Stimulated activated memory B cell treated with anti-CD40 and anti-IgM and Interleukin-4, amounts not matched to agents 10 μg/mL and 1 μg/mL and 100 μg/mL, for 72 hours (primary cell): ENCODE data around the gene OPRD1.
"Not testable (repeated sequence)": the region's sequence is repeated elsewhere in the genome, so short reads cannot be mapped to it uniquely, and the experiment has no call there.

Source experiments
- ATAC-seq: fragments of 150-1000 bp; cut with Tn5 transposase; 2 replicates; pipeline ENCODE4 v1.10.0; 2021
- H3K27ac Mint-ChIP-seq: one replicate; pipeline ENCODE4 v1.8.0; 2022; ENCODE audit warnings: mild to moderate bottlenecking, mixed read lengths
- H3K27me3 Mint-ChIP-seq: one replicate; pipeline ENCODE4 v1.8.0; 2022; ENCODE audit warnings: mixed read lengths
- H3K36me3 Mint-ChIP-seq: one replicate; pipeline ENCODE4 v1.8.0; 2022; ENCODE audit warnings: mixed read lengths
- H3K4me1 Mint-ChIP-seq: one replicate; pipeline ENCODE4 v1.8.0; 2022; ENCODE audit warnings: mixed read lengths
- H3K4me3 Mint-ChIP-seq: one replicate; pipeline ENCODE4 v1.8.0; 2022; ENCODE audit warnings: mild to moderate bottlenecking, moderate library complexity, mixed read lengths
- H3K9me3 Mint-ChIP-seq: one replicate; pipeline ENCODE4 v1.8.0; 2022; ENCODE audit warnings: mixed read lengths

Gene OPRD1

DNA sequence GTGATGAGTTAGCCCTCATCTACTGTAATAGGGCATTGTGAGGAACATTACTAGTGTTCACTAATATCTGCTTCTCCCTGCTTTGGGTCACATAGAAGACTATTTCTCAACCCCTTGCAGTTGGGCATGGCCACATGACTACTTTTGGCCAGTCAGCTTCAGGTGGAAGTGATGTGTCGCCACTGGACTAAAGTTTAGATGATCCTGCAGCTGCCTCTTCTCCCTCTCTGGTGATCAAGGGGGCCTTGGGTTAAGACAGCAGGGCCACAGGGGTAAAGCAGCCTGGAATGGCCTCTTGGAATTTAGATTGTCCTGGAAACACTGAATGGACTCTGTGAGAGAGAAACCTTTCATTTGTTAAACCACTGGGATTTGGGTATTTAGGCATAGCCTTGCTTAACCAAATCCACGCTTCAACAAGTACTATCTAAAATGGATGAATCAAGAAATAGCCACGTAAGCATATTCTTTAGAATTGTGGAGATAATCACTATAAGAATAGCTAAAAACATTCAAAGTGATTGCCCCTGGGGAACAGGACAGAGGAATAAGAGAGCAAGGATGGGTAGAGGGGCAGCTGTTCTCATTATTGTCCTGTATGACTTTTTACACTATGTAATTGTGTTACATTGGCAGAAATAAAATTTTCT lies 41.2 kb downstream of the OPRD1 start:
- no peak for ATAC-seq
- no peak overlapping the region for H3K4me3 Mint-ChIP-seq
- no peaks in the 10 kb centered on the region for H3K36me3 Mint-ChIP-seq
- H3K9me3 Mint-ChIP-seq, result no peaks in the 10 kb centered on the region
- peaks cover 57% of the 10 kb centered on the region for H3K27me3 Mint-ChIP-seq
- peaks cover 7% of the 10 kb centered on the region for H3K4me1 Mint-ChIP-seq
- no peak overlapping the region for H3K27ac Mint-ChIP-seq

DNA sequence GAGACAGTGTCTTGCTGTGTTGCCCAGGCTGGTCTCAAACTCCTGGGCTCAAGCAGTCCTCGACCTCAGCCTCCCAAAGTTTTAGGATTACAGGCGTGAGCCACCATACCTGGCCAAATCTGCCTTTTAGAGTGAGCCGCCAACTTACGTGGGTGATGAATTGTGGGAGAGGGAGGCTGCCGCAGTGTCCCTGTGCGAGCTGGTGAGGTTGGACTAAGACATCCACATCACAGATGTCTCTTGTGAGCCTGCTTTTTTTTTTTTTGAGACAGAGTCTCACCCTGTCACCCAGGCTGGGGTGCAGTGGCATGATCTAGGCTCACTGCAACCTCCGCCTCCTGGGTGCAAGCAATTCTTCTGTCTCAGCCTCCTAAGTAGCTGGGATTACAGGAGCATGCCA lies 42.4 kb downstream of the OPRD1 start:
- not testable (repeated sequence) for H3K4me1 Mint-ChIP-seq, H3K36me3 Mint-ChIP-seq, H3K9me3 Mint-ChIP-seq, H3K4me3 Mint-ChIP-seq, H3K27ac Mint-ChIP-seq, ATAC-seq
- peaks cover 46% of the 10 kb centered on the region for H3K27me3 Mint-ChIP-seq

DNA sequence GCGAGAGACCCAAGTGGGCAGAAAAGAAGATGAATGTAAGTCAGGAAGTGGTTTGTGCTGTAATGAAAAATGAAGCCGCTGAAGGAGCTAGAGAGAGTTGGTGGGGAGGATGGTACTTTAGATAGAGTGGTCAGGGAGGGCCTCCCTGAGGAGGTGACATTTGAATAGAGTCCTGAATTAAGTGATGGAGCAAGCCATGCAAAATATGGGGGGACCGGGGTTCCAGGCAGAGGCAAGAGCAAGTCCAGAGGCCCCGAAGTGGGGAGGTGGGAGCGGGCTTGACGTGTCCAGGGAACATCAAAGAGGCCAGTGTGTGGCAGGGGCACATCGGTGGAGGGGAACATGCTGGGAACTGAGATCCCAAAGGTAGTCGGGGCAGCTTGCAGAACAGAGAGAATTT lies 43.1 kb downstream of the OPRD1 start:
- no peak for ATAC-seq
- no peaks in the 10 kb centered on the region for H3K36me3 Mint-ChIP-seq
- H3K4me1 Mint-ChIP-seq, result peaks cover 7% of the 10 kb centered on the region
- H3K27me3 Mint-ChIP-seq, result peaks cover 42% of the 10 kb centered on the region
- H3K27ac Mint-ChIP-seq, result no peak overlapping the region
- no peak overlapping the region for H3K4me3 Mint-ChIP-seq
- H3K9me3 Mint-ChIP-seq, result no peaks in the 10 kb centered on the region

DNA sequence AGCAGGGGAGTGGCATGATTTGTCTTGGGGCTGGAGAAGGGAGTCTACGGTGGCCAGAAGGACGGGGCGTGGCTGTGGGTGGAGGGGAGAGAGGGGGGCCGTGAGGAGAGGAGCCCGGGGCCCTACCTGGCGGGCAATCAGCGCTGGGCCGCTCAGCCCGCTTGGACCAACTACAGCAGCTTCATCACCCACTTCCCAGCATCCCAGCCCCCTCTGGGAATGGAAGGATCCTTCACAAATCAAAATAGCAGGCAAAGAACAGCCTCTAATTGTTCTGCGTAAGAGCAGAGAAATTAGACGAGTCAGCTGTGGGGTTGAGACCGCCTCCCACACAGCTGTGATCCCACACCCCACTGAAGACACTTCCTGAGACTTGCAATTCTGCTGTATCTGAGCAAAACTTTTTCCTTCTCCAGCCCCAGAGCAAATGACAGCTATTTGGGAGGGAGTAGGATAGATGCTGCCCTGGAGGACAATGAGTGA lies 43.5 kb downstream of the OPRD1 start:
- H3K36me3 Mint-ChIP-seq, result no peaks in the 10 kb centered on the region
- no peaks in the 10 kb centered on the region for H3K9me3 Mint-ChIP-seq
- H3K4me3 Mint-ChIP-seq, result no peak overlapping the region

DNA sequence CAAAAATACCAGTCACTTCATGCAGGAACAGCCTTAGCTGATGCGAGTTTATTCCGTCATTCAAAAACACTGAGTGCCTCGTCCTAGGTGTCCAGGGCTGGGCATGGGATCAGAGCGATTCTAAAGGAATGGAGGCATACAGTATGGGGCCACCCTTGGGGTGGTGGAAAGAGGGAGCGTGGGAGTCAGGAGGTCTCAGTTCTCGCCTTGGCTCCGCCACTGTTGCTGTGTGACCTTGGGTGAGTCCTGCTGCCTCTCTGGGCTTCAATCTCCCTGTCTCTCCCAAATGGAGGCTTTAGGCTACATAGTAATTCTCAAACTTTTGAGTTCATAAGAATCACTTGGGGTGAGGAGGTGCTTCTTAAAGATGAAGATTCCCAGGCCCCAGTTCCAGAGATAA lies 44.0 kb downstream of the OPRD1 start:
- Mint-ChIP-seq H3K36me3 (no peaks in the 10 kb centered on the region), H3K4me3 (no peak overlapping the region), H3K9me3 (no peaks in the 10 kb centered on the region), H3K27me3 (peaks cover 37% of the 10 kb centered on the region), H3K4me1 (peaks cover 7% of the 10 kb centered on the region), H3K27ac (no peak overlapping the region)
- no peak for ATAC-seq

More for the DNA sequence above, 43.5 kb downstream of the OPRD1 start:
- Mint-ChIP-seq H3K27me3 (peaks cover 42% of the 10 kb centered on the region), H3K27ac (no peak overlapping the region), H3K4me1 (peaks cover 7% of the 10 kb centered on the region)
- ATAC-seq, result no peak

DNA sequence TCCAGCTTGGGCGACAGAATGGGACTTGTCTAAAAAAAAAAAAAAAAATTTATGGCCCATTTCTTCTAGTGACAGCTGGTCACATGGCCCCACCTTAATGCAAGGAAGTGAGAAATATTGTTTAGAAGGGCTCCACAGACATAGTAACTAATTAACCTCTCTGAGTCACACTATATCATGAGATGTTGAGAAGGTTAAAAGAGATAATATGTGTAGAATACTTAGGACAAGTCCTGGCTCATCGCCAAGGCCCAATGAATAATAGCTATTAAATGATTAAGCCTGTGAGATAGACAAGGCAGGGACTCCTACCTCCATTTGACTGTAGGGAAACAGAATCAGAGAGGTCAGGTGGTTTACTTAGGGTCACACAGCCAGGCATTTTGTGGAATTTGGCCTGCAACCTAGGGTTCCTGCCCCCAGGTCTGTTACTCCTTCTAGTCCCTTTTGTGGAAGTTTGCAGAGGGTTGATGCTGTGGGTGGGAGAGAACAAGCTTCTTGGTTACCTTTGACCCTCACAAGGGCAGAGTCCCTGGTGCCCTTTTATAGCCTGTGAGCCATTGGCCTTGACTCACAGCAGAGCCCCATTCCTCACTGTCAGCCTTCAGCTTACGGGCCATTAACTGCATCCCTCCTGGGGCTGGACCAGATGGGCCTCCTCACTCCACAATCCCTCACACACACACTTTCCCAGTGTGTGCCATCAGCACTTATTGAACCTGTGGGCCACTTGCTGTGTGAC lies 48.5 kb downstream of the OPRD1 start:
- no peak for ATAC-seq
- Mint-ChIP-seq H3K4me3 (no peak overlapping the region), H3K27me3 (peaks cover 17% of the 10 kb centered on the region), H3K36me3 (no peaks in the 10 kb centered on the region), H3K27ac (no peak overlapping the region), H3K9me3 (no peaks in the 10 kb centered on the region), H3K4me1 (no peaks in the 10 kb centered on the region)

DNA sequence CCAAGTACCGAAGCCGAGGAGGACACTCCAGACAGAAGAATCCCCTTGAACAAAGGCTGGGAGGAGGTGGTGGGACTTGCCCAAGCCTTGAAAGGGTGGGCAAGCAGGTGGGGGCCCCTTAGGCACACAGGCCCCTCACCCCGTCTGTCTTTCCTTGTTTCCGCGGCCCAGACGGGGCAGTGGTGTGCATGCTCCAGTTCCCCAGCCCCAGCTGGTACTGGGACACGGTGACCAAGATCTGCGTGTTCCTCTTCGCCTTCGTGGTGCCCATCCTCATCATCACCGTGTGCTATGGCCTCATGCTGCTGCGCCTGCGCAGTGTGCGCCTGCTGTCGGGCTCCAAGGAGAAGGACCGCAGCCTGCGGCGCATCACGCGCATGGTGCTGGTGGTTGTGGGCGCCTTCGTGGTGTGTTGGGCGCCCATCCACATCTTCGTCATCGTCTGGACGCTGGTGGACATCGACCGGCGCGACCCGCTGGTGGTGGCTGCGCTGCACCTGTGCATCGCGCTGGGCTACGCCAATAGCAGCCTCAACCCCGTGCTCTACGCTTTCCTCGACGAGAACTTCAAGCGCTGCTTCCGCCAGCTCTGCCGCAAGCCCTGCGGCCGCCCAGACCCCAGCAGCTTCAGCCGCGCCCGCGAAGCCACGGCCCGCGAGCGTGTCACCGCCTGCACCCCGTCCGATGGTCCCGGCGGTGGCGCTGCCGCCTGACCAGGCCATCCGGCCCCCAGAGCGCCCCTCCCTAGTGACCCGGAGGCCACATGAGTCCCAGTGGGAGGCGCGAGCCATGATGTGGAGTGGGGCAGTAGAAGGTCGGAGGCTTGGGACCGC lies 50.8 kb downstream of the OPRD1 start:
- no peak for ATAC-seq
- H3K4me1 Mint-ChIP-seq, result no peaks in the 10 kb centered on the region
- peaks cover 22% of the 10 kb centered on the region for H3K27me3 Mint-ChIP-seq
- no peak overlapping the region for H3K4me3 Mint-ChIP-seq
- H3K27ac Mint-ChIP-seq, result no peak overlapping the region
- no peaks in the 10 kb centered on the region for H3K36me3 Mint-ChIP-seq
- H3K9me3 Mint-ChIP-seq, result no peaks in the 10 kb centered on the region

DNA sequence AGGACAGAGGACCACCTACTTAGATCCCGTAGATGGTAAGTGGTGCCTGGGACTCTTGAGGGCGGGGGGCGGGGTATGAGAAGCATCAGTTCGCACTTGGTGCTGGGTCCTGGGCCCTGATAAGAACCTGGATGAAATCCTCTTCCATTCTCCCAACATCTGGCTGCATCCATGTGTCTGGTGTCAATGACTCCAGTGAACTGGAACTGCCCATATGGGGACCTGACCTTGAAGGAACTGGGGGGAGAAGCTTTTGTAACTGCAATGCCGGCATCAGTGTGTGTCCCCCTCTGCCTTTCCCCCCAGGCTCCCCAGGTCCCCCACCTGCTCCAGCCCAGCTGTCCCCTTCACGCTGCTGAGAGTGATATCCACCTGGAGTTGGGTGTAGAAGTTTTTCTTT lies 52.7 kb downstream of the OPRD1 start:
- H3K4me1 Mint-ChIP-seq, result no peaks in the 10 kb centered on the region
- peaks cover 36% of the 10 kb centered on the region for H3K27me3 Mint-ChIP-seq
- ATAC-seq, result no peak
- H3K9me3 Mint-ChIP-seq, result no peaks in the 10 kb centered on the region
- no peaks in the 10 kb centered on the region for H3K36me3 Mint-ChIP-seq
- no peak overlapping the region for H3K4me3 Mint-ChIP-seq
- H3K27ac Mint-ChIP-seq, result no peak overlapping the region

DNA sequence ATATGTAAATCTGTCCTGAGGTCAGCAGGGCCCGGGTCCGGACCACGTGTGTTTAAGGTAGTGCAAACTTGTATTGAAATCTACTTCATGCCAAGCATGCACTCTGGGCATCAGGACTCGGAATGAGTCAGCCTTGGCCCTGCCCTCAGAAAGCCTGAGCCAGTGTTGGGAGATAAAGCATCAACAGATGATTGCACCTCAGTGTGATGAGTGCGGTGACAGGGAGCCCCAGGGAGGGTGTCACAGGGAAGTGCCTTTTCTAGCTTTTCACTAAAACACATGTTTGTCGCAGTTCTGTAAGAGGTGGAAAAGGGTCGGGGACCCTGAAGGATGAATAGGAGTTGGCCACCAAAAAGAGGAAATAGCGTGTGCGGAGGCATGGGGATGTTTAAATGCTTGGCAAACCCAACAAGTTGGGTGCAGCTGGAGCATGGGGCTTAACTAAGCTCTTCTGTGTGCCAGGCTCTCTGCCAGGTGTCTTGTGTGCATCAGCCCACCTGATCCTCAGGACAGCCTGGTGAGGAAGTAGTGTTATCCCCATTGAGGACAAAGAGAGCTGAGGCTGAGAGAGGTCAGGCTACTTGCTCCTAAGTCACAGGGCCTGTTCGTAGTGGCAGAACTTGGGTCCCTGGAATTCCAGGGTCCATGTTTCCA lies 54.2 kb downstream of the OPRD1 start:
- H3K36me3 Mint-ChIP-seq, result no peaks in the 10 kb centered on the region
- no peaks in the 10 kb centered on the region for H3K4me1 Mint-ChIP-seq
- ATAC-seq, result no peak
- no peaks in the 10 kb centered on the region for H3K9me3 Mint-ChIP-seq
- peaks cover 42% of the 10 kb centered on the region for H3K27me3 Mint-ChIP-seq
- H3K27ac Mint-ChIP-seq, result no peak overlapping the region
- H3K4me3 Mint-ChIP-seq, result no peak overlapping the region

DNA sequence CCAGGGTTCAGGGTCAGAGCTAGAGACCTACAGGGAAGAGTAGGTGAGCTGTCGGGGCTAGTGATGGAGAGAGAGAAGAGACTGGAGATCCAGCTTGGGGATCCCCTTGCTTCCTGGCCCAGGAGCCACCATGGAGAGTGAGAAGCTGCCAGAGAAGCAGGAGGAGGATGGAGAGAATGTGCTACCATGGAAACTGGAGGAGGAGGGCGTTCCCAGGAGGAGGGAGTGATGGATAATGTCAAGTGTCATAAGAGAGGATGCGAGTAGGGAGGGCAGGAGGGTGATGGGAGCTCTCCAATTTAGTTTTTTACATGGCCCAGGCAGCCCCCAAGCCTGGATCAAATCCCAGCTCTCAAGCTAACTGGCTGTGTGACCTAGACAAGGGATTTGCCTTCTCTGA lies 55.9 kb downstream of the OPRD1 start:
- Mint-ChIP-seq H3K4me1 (no peaks in the 10 kb centered on the region), H3K36me3 (no peaks in the 10 kb centered on the region), H3K27ac (no peak overlapping the region), H3K9me3 (no peaks in the 10 kb centered on the region), H3K4me3 (no peak overlapping the region), H3K27me3 (peaks cover 42% of the 10 kb centered on the region)
- ATAC-seq, result no peak

DNA sequence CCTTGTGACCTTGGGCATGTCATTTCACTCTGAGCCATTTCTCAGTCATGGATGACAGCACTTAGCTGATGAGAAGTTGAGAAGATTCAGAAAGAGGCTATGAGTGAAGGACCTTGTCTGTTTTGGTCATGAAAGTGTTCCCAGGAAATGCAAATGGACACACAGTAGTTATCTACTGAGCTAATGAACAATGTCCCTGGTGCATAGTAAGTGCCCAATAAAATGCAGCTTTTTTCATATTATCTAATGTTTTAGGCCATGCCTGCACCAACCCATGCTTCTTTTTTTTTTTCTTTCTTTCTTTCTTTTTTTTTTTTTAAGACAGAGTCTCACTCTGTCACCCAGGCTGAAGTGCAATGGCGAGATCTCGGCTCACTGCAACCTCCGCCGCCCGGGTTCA lies 58.0 kb downstream of the OPRD1 start:
- no peaks in the 10 kb centered on the region for H3K9me3 Mint-ChIP-seq
- peaks cover 40% of the 10 kb centered on the region for H3K27me3 Mint-ChIP-seq
- H3K4me1 Mint-ChIP-seq, result no peaks in the 10 kb centered on the region
- no peak overlapping the region for H3K27ac Mint-ChIP-seq
- no peak overlapping the region for H3K4me3 Mint-ChIP-seq
- no peak for ATAC-seq
- H3K36me3 Mint-ChIP-seq, result no peaks in the 10 kb centered on the region

DNA sequence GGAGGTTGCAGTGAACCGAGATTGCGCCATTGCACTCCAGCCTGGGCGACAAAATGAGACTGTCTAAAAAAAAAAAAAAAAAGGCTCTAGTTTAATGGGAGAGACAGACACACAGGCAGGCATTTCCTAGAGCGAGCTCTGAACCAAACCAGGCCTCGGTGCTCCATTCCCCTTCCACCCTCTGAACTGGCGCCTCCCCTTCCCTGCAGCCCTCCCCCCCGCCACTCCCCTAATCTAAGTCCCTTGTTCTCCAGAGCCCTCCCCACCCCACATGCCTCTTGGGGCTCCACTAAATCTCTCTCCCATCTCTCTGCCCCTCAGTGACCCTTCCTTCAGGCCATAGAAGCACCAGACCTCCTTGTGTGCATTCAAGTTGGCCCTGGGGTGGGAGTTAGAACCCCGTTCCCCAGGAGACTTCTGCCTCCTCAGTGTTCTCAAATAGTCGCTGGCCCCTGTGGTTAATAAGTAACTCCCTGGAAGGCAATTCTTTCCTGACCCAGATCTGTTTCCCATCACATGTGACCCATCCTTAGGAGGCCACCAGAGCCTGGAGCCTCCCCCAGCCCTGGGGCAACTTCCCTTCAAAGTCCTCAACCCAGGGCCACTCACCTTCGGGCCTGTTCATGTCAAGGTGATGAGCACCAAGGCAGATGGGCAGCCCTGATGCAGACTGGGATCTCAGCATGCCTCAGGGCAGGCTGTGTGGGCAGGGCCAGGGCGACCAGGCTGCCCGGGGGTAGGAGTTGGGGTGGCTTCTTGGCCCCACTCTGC lies 59.8 kb downstream of the OPRD1 start:
- no peak overlapping the region for H3K27ac Mint-ChIP-seq
- no peak overlapping the region for H3K4me3 Mint-ChIP-seq

DNA sequence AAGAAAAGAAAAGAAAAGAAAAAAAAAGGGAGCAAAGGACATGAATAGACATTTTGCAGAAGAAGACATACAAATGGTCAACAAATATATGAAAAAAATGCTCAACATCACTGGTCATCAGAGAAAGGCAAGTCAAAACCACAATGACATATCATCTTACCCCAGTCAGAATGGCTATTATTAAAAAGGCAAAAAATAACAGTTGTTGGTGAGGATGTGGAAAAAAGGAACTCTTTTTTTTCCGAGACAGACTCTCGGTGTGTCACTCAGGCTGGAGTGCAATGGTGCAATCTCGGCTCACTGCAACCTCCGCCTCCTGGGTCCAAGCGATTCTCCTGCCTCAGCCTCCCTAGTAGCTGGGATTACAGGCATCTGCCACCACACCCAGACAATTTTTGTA lies 63.2 kb downstream of the OPRD1 start:
- H3K9me3 Mint-ChIP-seq, H3K27ac Mint-ChIP-seq, ATAC-seq, H3K27me3 Mint-ChIP-seq, H3K4me1 Mint-ChIP-seq, H3K36me3 Mint-ChIP-seq, H3K4me3 Mint-ChIP-seq: not testable (repeated sequence)

More for the DNA sequence above, 59.8 kb downstream of the OPRD1 start:
- no peaks in the 10 kb centered on the region for H3K9me3 Mint-ChIP-seq
- ATAC-seq, result no peak
- H3K4me1 Mint-ChIP-seq, result no peaks in the 10 kb centered on the region
- H3K27me3 Mint-ChIP-seq, result peaks cover 25% of the 10 kb centered on the region
- H3K36me3 Mint-ChIP-seq, result no peaks in the 10 kb centered on the region

DNA sequence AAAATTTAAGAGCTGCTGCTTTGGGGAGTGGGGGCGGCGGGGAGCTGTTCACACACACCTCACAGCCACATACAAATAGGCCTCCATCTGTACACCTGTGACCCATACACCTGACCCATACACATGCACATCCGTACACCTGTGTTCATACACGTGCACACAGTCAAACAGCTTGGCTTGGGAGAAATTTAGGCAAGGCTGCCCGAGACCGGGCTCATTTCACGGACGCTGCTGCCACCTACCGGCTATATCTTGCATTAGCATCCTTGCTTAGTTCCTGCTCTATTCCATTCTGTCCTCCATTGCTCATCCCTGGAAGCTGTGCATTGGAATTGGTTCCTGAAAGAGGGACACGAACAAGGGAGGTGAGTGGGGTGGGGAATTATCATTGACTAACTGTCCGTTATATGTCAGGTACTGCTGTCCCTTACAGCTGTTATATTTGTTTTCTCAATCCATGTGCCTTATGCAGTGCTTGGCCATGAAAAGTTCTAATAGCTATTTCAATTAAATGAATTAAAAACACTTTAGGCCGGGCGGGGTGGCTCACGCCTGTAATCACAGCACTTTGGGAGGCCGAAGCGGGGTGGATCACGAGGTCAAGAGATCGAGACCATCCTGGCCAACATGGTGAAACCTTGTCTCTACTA lies 65.3 kb downstream of the OPRD1 start:
- Mint-ChIP-seq H3K9me3 (no peaks in the 10 kb centered on the region), H3K4me3 (no peak overlapping the region), H3K36me3 (no peaks in the 10 kb centered on the region), H3K27me3 (no peaks in the 10 kb centered on the region), H3K27ac (no peak overlapping the region), H3K4me1 (peaks cover 6% of the 10 kb centered on the region)
- ATAC-seq, result peak; percentile 87
